NOMO-1 treated with DMSO at 0.1 percent for 48 hours (cell line): ENCODE measurements around the gene CHST13.

Source experiments
- DNase-seq: peaks from one replicate; lab custom pipeline; 2025; ENCODE audit not compliant: unreplicated experiment; lab: John Stamatoyannopoulos, UW

Gene CHST13, protein sequence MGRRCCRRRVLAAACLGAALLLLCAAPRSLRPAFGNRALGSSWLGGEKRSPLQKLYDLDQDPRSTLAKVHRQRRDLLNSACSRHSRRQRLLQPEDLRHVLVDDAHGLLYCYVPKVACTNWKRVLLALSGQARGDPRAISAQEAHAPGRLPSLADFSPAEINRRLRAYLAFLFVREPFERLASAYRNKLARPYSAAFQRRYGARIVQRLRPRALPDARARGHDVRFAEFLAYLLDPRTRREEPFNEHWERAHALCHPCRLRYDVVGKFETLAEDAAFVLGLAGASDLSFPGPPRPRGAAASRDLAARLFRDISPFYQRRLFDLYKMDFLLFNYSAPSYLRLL

DNA sequence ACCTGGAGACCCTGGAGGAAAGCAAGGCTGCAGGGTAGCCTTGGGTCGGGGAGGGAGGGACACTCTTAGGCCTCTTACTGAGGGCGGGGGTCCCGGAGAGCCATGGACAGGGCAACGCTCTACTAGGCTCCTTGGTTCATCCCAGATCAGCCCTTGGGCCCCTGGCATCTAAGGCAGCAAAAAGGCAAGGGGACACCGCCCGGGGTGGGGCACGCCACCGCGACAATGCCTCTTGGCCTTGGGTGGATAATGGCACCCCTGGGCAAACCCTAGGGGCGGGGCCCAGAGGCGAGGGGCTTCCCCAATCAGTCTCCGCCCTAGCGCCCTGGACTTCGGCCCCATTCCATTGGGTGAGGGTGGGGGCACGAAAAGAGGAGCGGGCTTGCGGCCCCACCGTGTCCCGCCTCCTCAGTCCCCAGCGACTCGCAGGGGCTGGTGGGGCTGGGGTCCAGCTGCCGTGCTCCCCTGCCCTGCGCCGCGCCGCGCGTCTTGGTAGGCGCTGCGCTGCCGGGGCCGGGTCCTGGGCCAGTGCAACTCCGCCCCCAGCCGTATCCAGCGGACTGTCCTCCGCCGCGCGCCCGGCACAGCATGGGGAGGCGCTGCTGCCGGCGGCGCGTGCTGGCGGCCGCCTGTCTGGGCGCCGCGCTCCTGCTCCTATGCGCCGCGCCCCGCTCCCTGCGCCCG is at the start of gene CHST13:
Gene CHST13 (plus strand): TSS at position 411 of the 684 bp plus-strand sequence. CDS start 178 bp downstream, at position 589.
- DNase-seq = peak; percentile 72

DNA sequence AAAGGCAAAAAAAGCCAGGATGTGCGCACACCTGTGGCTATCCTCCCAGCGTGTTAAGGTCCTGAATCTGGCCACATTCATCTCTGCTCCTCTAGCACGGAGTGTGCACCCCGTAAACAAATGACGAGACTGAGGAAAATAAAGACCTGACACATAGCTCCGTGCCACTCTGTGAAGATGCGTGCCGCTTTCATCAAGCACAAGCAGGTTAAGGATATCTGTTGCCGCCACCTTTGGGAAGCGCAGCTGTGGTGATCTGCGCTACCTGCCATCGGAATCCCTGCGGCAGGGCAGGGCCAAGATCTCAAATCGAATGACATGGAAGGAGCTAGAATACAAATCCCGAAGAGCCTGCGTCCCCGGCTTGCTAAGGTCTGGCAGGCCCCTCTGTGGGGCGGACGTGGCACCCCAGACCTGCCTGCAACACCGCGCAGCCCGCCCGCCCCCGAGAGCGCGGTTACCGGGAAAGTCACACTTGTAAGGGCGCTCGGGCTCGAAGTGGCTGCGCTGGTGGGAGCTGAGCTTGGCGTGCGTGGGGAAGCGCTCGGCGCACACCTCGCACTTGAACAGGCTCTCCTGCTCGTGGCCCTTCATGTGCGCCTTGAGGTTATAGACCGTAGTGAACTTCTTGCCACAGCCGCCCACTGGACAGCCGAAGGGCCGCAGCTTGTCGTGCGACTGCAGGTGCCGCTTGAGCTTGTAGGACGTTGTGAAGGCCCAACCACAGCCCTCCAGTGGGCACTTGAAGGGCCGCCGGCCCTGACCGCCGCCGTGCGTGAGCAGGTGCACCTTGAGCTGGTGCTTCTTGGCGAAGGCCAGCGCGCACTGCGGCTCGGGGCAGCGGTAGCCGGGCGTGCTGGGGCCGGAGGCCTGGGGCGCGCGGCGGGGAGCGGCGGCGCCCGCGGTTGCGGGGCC is 49.2 kb upstream of the CHST13 start:
- DNase-seq = peak; percentile 43

DNA sequence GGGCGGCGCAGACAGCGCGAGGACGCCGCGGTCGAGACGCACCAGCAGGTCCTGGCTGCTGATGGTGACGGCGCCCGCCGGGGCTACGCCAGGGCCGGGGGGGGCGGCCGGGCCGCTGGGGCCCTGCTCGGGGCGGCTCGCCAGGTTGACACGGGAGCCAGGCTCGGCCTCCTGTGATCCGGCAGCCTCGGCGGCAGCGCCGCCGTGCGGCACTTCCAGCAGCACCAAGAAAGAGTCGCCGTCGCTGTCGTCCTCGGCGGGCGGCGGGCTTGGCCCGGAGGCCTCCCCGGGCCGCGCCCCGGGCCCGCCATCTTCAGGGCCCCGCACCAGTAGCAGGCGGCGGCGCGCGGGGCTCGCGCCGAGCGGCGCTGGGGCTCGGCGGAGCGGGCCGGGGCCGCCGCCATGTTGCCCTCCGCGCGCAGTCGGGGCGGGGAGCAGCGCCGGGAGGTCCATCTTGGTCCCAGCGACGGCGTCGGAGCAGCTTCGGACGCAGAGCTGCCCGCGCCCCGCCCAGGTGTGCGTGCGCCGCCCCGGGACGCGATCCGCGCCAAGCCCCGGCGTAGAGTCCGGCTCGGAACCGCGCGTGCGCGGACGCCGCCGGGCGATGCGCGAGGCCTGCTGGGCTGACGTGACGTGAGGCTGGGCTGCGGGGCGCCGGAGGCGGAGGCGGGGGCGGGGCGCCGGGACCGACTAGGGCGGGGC is 48.4 kb upstream of the CHST13 start, which contains the start of gene ZXDC:
Gene ZXDC (minus strand): TSS at position 479 of the 702 bp plus-strand sequence. CDS start 26 bp downstream, at position 453.
- DNase-seq = peak; percentile 90

DNA sequence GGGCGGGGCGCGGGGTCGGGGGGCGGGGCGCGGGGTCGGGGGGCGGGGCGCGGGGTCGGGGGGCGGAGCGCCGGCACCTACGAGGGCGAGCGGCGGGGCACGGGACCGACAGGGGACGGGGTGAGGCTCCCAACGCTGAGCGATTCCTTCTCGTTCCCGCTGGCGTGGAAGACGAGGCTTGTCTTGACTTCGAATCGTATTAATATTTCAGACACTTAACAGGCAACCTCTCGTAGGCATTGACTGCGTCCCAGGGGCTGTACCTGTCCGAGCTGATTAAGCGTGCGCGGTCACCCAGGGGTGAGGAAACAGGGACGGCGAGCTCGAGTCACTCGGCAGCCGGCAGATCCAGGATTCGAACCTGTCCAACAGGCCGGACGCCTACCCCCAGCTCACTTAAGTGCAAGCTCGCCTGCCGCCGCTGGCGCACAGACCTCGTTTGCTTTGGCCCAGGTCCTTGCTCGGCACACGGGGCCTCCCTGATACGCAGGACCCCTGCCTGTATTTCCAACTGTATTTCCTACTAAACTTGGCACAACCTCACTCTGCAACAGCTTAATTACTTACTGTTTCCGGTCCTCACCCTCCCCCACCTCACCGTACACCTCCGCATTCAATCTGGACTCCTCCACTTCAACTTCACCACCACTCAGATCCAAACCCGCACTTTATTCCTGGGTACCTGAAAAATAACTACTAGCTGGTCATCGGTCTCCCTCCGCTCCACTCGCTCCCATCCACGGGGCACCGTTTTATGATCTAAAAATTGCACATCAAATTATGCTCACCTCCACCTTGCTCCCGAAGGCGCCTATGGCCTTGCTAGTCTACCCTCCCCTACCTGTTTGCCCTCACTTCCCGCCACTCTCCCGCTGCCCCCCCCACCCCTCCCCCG is 47.5 kb upstream of the CHST13 start:
- peak; percentile 54 for DNase-seq

DNA sequence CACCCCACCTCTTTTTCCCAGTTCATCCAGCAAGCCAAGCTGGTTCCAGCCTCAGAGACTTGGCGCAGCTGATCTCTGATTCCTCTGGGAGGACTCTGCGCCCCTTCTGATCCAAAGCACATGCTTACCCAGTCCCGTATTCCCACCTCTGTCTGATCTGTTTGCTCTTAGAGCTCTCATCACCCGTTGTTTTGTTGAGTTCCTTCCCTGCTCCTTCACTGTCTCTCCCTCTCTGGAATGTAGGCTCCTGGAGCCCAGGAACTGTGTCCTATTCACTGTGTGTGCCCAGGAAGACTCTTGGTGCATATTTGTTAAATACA is 46.9 kb upstream of the CHST13 start:
- DNase-seq = no peak

DNA sequence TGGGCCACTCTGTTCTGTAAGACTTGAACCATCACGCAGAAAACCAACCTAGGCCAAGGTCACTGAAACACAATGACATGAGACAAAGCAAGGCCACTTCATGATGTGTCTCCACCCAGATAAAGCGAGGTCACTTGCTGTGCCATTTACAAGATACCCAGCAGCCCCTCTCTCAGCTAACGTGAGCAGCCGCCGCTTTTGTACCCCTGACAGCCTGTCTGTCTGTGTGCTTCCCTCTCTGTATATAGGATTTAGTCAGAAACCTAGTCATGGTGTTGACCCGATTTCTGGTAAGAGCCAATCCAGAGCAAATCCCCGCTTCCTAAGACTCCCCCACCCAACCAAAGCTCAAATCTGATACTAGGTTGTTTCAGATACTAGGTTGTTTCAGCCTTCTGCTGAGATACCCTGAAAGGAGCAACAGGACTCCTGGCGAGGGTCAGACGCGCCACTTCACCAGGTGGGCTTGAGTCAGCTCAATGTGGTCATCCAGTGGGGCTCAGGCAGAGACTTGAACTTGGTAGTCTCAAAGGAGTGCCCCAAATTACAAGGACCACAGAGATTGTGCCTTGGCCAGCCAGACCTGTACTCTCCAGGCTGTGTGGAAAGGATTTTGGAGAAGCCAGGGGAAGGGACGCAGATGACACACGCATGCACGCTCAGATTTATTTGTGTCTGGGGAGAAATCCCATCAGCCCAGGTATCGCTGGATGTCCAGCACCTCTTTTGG is 45.2 kb upstream of the CHST13 start:
- no peak for DNase-seq

DNA sequence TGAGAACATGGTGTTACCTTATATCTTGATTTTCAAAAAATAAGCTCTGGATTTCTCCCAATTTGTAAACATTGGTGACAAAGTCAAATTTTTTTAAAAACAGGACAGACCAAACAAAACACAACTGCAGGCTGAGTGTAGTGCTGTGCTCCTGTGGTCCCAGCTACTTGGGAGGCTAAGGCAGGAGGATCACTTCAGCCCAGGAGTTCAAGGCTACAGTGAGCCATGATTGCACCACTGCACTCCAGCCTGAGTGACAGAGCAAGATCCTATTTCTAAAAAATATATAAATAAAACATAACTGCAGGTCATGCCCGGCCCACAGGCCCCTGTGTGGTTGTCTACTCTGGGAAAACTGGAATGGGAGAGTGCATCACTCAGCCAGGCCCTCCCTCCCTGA is 44.3 kb upstream of the CHST13 start:
- no peak for DNase-seq

DNA sequence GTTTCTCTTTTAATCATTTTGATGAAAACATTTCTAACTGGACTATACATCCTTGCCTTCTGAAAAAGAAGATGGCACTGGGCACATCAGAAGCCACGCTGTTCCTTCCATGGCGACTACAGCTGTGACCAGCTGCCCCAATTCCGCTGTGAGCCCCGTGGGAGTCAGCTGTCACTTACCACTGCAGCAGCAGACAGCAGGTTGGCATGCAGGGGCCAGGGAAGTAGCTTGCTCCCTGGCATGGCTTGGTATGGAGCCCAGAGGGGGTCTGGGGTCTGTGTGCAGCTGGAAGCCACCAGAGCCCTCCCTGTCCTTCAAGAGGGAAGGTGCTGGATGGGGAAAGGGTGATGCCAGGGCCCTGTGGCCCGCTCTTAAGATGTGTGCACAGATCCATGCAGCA is 43.7 kb upstream of the CHST13 start:
- no peak for DNase-seq

DNA sequence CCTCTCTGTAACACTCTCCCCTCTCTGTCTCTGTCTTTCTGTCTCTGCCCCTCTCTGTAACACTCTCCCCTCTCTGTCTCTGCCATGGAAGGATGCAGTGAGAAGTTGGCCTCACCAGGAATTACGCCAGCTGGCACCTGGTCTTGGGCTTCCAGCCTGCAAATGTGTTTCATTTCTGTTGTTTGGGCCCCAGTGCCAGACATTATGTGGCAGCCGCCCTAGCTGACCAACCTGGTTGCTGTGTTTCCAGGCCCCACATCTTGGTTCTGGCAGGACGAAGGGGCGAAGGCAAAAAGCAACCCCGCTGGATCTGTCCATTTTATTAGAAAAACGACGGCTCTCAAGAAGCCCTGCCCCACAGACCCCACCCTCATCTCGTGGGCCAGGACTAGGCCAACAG is 43.1 kb upstream of the CHST13 start:
- DNase-seq = no peak

DNA sequence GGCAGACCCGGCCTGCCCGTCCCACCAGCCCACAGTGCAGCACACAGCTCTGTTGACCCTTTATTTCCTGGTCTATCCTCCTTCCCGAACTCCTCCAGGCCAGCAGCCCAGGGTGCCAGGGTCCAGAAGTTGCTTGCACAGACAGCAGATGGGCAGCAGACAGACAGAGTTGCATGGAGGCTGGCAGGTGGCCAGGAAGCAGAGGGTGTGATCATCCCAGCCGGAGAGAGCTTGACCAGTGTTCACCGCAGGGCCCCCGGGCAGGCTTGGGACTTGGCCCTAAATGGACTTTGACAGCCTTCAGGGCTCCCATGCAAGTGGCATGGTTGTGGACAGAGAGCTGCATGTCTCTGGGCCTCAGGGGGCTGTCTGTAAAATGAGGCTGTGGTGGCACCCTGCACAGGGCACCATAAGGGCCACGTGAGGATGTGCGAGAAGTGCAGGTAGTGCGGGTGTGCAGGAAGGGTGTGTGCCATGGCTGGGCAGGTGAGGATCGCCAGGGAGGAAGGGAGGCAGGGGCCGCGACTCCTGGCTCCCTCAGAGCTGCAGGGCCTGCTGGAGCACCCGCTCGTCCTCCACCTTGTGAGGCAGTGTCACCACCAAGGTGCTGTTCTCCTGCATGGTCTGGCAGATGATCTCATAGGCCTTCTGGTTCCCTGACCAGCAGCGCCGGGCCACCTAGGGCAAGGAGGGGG is 42.0 kb upstream of the CHST13 start:
- no peak for DNase-seq

DNA sequence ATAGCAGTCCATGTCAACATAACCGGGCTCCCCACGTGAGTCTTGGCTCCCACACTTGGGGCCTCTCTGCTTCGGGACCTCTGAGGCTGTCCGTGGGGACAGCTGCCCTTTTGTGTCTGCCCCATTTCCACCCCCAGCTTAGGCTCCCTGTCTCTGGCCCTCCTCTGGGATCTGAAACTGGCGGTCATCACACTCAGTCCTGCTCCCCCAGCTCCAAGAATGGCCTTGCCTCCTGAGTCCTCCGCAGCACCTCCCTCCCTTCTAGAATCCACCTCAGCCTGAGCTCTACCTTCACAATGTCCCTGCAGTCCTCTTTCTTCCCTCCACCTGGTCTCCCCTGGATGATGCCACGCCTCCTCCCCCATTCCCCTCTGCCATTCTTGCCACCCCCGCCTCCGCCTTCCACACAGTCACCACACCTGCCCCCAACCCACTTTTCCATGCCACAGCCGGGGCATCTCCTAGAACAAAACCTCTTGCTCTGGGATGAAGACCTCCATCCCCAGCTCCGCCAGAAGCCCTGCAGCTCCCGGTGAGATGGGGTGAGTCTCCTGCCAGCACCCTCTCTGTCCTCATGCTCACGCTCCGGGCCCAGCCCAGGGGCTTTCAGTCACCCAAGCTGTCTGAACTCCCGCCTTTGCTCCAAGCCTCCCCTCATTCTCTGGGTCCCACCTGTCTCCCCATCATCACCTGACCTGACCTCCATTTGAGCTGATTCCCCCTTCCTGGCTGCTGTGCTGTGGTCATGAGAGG is 41.3 kb upstream of the CHST13 start:
- no peak for DNase-seq

DNA sequence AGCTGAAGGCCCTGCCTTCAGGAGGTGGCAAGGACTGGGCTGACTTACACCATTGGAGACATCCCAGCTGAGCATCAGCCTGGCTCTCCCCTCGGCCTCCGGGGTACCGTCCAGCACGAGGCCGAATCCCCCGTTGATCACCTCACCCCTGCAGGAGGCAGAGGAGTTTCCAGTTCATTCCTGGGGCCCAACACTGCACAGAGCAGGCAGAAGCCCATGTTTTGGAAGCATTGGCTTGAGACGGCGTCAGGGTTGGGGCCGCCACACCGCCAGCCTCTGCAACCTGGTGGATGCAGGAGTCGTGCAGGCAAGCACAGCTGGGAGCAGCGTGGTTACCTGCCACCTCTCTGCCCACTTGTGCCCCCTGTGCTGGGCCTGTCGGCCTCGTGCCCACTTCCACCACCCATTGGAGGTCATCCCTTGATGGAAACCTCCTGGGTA is 40.6 kb upstream of the CHST13 start:
- no peak for DNase-seq

DNA sequence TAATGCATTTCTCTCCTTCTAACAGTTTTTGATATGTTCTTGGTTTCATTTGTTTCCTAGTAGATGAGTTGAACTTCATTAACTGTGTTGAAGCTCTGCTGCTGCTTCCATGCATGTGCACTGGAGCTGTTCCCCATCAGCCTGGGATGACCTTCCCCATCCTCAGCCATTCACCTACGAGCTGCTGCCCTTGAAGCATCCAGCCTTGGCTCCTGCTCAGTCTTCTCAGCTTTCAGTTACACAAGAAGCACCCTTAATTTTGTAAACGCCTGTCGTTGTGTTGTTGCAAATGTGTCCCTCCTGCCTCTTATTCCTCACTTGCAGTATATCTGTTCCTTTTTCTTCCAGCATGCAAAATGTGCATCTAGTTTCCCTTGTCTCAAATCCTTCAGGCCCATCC is 39.8 kb upstream of the CHST13 start:
- DNase-seq = no peak

DNA sequence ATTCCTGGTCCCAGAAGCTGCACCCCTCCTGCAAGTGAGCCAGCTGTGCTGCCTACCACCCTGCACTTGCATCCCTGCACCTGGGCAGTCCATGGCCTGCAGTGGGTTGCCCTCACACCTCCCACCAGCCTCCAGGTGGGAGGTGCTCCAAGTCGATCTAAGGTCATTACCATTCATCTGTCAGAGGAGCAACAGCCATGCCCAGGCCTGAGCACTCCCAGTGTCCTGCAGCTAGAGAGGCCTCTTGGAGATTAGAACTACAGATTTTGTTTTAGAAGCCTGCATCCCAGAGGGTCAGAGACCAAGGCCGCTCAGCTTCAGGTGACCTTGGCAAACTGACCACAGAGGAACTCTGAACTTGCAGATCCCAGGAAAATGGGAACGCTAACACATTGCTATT is 39.3 kb upstream of the CHST13 start:
- DNase-seq = no peak

DNA sequence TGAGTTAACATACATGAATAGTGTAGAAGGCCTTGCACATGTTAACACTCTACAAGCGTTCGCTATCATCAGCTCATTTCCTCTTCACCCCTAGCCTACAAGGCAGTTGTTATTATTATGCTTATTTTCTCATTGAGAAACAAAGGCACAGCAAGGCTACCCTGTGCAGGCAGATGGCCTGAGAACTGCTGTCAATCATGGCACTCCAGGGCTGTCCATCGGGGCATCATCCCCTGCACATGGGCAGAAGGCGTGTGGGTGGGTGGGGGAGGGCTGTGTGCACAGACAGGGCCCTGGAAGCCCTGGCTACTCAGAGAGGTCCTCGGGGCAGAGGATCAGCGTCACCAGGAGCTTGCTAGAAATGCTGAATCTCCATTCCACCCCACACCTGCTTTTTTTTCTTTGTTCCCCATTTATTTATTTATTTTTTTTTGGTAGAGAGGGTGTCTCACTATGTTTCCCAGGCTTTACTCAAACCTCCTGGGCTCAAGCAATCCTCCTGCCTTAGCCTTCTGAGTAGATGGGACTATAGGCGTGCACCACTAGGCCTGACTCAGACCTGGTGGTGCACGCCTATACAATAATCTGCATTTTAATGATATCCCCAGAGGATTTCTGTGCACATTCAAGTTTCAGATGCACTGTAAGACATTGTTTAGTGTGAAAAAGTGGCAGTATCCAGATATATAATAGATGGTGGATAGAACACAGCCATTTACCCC is 38.6 kb upstream of the CHST13 start:
- DNase-seq = no peak

DNA sequence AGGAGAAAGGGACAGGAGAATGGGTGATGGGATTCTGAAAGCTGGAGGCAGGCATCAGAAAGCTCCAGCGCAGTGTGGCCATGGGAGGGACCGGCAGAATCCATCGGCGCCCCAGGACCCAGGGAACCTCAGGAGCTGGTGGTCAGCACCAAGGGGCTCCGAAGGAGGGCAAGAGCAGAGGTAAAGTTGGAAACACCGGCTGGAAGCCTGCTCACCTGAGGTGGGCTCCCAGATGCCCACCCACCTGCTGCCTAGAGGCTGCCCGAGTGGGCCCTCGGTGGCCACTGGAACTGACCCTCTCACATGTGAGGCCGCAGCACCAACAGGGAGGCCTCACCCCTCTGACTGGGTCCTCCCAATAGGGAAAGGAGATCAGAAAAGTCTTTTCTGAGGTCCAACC is 38.0 kb upstream of the CHST13 start:
- DNase-seq = no peak

DNA sequence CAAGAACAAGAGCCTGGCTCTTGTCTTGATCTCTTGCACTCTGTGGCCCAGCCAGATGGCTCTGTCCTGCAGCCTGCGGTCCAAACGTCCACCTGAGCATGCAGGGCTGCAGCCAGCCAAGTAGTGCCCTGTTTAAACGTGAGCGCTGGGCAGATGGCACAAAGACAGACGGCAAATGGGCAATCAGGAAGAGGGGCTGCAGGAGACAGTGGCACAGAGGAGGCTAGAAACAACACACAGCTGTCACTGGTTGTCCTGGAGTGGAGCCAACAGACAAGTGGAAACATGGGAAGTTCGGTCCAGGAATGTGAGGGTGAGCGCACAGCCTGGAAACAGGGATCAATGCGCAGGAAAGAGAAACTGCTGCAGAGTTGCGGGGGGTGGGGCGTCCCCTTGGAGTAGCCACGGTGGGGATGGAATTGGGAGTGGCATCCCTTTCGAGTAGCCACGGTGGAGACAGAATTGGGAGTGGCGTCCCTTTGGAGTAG is 37.6 kb upstream of the CHST13 start:
- no peak for DNase-seq
